K562 (cell line): ENCODE measurements around the gene LRRC26.

Experiments used
- BMI1 ChIP-seq: fragments of 150-350 bp; IDR thresholded peaks from 2 replicates; pipeline ENCODE4 v1.6.1; 2014; ENCODE audit warnings: low read length
- CBX5 ChIP-seq: IDR thresholded peaks from 2 replicates; pipeline ENCODE4 v1.6.1; 2014; ENCODE audit warnings: low read depth, borderline replicate concordance
- CTCF ChIP-seq, 3 experiments: IDR thresholded peaks in 2 of 3; conservative IDR thresholded peaks in 1 of 3; 2 replicates each; pipeline ENCODE4 v1.5.1; 2011 to 2012; ENCODE audit warnings: low read length in 3 of 3, mild to moderate bottlenecking in 3 of 3, control low read depth in 2 of 3, improper control_type of control experiment in 1 of 3, inconsistent platforms in 1 of 3, low read depth in 1 of 3, mixed read lengths in 1 of 3, moderate library complexity in 1 of 3; ENCODE audit not compliant: insufficient read depth in 2 of 3
- HCFC1 ChIP-seq: IDR thresholded peaks from 2 replicates; pipeline ENCODE4 v1.6.1; 2012; ENCODE audit warnings: low read depth, low read length, improper control_type of control experiment
- HNRNPH1 ChIP-seq: fragments of 200-400 bp; formaldehyde crosslinking; optimal IDR thresholded peaks from 2 replicates; pipeline ENCODE3; 2017; ENCODE audit warnings: low read depth, mild to moderate bottlenecking, low read length, moderate library complexity
- HNRNPUL1 ChIP-seq: fragments of 200-400 bp; formaldehyde crosslinking; IDR thresholded peaks from 2 replicates; pipeline ENCODE4 v1.6.1; 2017; ENCODE audit warnings: low read length
- NRF1 ChIP-seq, 2 experiments: fragments of 450-650 bp; IDR thresholded peaks in 1 of 2; conservative IDR thresholded peaks in 1 of 2; 2 replicates each; pipeline ENCODE4 v1.6.1; 2014; ENCODE audit warnings: mild to moderate bottlenecking in 2 of 2
- NUFIP1 ChIP-seq: fragments of 450-650 bp; IDR thresholded peaks from 2 replicates; pipeline ENCODE4 v1.6.1; 2018; ENCODE audit not compliant: partially characterized antibody
- PHB ChIP-seq: fragments of 250-450 bp; sonication (Bioruptor Pico); IDR thresholded peaks from 2 replicates; pipeline ENCODE4 v1.5.0; 2021
- REST ChIP-seq, 2 experiments: fragments of 450-650 bp; formaldehyde crosslinking in 1 of 2; IDR thresholded peaks; 2 replicates each; pipeline versions ENCODE4 v1.4.0 to v1.6.1; 2014 to 2020; ENCODE audit warnings: mild to moderate bottlenecking in 2 of 2, borderline replicate concordance in 1 of 2, low read depth in 1 of 2
- TARDBP ChIP-seq: fragments of 450-650 bp; IDR thresholded peaks from 2 replicates; pipeline ENCODE4 v1.6.1; 2016
- TCF7 ChIP-seq: sonication (generic); IDR thresholded peaks from 2 replicates; pipeline ENCODE4 v1.6.1; 2016; ENCODE audit warnings: antibody characterized with exemption, borderline replicate concordance
- ZBTB5 ChIP-seq: fragments of 450-650 bp; IDR thresholded peaks from 2 replicates; pipeline ENCODE4 v1.6.1; 2017; ENCODE audit warnings: antibody characterized with exemption
- ZNF24 ChIP-seq: fragments of 450-650 bp; IDR thresholded peaks from 2 replicates; pipeline ENCODE4 v1.6.1; 2016

GRCh38 chr9:137166380-137167229 lies 3.2 kb downstream of the LRRC26 start:
- TF ChIP-seq HNRNPUL1 = no peak
- TF ChIP-seq TCF7 = no peak
- no peak for TF ChIP-seq CTCF (IDR thresholded peaks at IDR 0.05 in 2 of 3, conservative IDR thresholded peaks at IDR 0.05 in 1 of 3; ENCODE audit: insufficient read depth in 2 of 3, low read depth in 1 of 3, low read length in 3 of 3)
- no peak for TF ChIP-seq BMI1
- TF ChIP-seq TARDBP = no peak
- TF ChIP-seq ZBTB5 = no peak
- no peak for TF ChIP-seq HNRNPH1
- no peak for TF ChIP-seq HCFC1
- TF ChIP-seq CBX5 = no peak
- no peak for TF ChIP-seq REST (IDR thresholded peaks at IDR 0.05; ENCODE audit: borderline replicate concordance)
- no peak for TF ChIP-seq REST (CRISPR knock-in tag; IDR thresholded peaks at IDR 0.05; ENCODE audit: low read depth)
- TF ChIP-seq NUFIP1 = no peak
- no peak for TF ChIP-seq ZNF24
- TF ChIP-seq PHB (CRISPR knock-in tag) = no peak
- no peak for TF ChIP-seq NRF1 (conservative IDR thresholded peaks at IDR 0.05 in 1 of 2, IDR thresholded peaks at IDR 0.05 in 1 of 2)
